Femur (tissue), 1 donor: ENCODE data around the gene HSD11B2.
"Not testable (repeated sequence)": the region's sequence is repeated elsewhere in the genome, so short reads cannot be mapped to it uniquely, and the experiment has no call there.

Experiments
- DNase-seq: peaks from one replicate; pipeline ENCODE4 v3.0.0-alpha.2; 2017

Gene HSD11B2

GRCh38 chr16:67415421-67415820 is 15.5 kb upstream of the HSD11B2 start:
- DNase-seq, result not testable (repeated sequence)

- DNase-seq, result peak; percentile 88
These were observed 14.8 kb upstream of the HSD11B2 start, which contains the start of gene ZDHHC1 for GRCh38 chr16:67415872-67416793. ZDHHC1 (minus strand) TSS chr16:67416477; CDS start chr16:67407775, 8,702 bp downstream.

DNA sequence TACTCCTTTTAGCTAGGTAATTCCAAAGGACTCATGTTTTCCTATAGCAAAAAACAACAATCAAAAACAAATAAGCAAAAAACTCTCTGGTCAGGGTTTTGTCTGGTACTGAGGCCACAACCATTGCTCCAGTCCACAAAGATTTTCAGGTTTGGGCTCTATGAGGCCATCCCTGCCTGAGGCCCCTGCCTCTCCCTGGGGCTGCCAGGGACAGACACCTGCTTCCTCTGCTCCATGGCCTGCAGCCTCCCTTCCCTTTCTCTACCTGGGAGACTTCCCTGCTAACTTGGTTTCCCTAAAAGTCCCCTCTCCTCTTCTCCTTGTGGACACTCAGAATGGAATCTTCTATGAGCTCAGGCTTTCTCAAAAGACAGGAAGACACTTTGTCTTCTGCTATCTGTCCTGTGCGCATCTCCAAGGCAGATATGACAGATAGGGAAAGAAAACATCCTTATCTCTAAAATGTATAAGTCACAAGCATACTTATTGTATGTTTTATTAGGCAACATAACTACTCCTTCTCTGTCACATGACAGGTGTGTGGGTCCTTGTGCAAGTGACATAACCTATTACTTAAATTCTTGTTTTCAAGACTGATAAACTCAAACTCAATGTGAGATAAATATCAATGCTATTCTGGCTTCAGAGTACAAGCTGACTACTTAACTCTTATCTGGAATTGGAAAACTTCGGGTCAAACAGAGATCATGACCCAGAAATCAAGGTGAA is 13.4 kb upstream of the HSD11B2 start:
- no peak for DNase-seq

DNA sequence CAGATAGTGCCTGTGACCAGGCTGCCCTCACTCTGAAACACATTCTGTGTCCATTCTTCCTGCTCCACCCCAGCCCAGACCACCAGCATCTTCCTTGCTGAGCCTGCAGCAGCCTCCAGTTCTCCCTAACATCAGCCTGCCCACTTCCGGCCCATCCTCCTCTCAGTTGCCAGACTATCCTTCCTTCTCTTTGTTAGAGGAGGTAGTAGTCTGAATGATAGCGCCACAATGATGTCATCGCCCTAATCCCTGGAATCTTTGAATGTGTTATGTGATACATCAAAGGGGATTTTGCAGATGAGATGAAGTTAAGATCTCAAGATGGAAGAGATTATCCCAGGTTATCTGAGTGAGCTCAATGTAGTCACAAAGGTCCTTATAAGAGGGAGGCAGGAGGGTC is 11.4 kb upstream of the HSD11B2 start:
- no peak for DNase-seq

DNA sequence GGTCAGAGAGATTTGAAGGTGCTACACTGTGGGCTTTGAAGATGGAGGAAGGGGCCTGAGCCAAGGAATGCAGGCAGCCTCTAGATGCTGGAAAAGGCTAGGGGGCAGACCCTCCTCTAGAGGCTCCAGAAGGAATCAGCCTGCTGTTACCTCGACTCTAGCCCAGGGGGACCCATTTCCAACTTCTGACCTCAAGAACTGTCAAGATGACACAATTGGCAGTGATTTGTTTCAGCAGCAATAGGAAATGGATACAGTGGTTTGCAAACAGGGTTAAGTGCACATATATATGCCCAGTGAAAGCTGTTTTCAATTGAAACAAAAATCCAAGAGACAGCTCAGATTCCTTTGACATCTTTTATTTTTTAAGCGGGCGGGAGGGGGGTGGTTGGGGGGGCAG is 11.0 kb upstream of the HSD11B2 start:
- DNase-seq, result no peak

DNA sequence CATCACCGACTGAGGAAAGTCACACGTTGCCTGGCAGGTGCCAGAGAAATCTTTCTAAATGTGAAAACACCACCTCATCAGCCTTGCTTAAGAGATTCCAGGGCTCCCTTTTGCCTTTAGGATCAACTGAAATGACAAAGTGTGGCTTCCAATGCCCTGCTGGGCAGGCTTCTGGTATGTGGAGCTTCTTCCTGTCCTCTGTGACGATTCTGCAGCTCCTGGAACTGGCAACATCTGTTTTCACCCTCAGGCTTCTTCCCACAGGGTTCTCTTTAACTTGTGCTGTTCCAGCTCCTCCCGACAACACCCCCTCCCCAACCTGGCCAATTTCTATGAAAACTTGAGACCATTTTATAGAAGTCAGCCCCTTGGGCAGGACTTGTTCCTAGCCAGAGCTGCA is 9.9 kb upstream of the HSD11B2 start:
- no peak for DNase-seq

GRCh38 chr16:67423015-67423414 is 7.9 kb upstream of the HSD11B2 start:
- no peak for DNase-seq

DNA sequence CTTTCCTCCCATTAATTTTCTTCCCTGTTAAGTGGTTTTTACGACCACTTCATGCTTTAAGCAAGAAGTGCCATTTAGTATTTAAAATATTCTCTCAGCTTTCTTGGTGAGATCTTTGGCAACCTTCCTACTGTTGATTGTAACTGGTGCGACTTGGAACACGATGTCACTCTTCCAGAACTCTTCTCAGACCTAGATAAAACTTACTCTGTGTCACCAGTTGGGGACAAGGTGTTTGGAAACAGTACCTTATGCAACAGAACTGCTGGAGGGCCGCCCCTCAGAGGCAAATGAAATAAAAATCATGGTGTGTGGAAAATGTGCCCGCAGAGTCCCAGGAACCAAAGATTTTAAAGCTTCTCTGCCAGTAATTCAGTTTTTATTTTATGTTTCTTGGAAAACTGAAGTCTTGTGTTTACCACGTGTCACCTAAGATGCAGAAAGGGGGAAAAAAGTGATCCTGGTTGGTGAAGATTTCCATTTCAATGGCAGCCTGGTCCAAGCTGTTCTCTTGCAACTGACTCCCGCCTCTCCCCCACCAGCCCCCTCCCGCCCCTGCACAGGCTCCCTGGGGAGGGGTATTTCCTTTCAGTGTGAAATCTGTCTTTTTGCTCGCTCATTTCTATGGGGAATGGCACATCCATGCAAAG is 7.2 kb upstream of the HSD11B2 start:
- DNase-seq, result no peak

GRCh38 chr16:67424261-67424615 is 6.7 kb upstream of the HSD11B2 start:
- no peak for DNase-seq

DNA sequence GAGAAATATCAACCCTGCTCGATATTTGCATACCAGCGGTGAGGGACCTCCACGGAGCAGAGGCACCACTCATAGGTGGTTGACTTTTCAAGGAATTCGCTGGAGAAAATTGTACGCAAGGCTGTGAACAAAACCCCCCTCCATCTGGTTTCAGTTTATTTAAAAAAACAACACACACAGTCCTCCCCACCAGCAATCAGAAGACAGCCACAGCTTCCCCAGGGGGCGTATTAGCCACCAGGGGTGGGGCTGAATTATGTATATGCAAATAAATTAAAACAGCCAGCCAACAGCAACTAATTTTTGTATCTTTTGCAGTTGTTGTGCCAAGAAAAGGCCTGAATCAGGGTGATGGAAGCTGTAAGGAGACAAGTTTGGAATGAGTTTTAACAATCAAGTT is 5.9 kb upstream of the HSD11B2 start:
- DNase-seq, result no peak

- DNase-seq, result no peak
These were observed 5.3 kb upstream of the HSD11B2 start for GRCh38 chr16:67425580-67425979.

DNA sequence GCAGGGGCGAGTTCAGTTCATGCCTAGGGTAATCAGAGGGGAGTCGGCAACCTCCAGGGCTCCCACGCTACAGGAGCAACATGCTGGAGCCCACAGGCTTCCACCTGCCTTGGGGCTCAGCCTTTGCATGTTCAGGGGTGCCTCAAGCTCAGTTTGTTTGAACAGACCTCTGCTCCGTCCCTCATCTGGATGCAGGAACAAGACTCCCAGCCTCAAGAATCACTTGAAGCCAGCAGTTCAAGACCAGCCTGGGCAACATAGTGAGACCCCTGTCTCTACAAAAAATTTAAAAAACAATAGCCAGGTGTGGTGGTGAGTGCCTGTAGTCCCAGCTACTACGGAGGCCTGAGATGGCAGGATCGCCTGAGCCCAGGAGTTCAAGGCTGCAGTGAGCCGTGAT is 4.9 kb upstream of the HSD11B2 start:
- DNase-seq, result no peak

DNA sequence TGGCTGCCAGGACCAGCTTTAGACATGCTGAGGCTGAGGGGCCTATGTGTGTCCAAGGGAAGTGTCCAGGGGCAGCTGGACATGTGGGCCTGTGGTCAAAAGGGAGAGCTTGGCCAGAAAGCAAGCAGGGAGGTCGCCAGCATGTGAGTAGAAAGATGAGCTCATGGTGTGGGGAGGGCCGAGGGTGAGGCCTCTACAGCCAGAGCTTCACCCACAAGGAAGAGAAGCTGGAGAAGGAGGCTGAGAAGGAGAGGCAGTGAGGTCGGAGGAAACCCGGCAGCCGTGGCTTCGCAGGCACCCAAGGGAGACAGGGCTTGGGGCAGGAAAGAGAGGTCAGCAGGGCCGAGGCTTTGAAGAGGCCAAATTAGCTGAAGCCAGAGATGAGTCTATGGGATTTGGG is 4.0 kb upstream of the HSD11B2 start:
- DNase-seq, result no peak

GRCh38 chr16:67428146-67428731 is 2.7 kb upstream of the HSD11B2 start:
- peak; percentile 77 for DNase-seq

DNA sequence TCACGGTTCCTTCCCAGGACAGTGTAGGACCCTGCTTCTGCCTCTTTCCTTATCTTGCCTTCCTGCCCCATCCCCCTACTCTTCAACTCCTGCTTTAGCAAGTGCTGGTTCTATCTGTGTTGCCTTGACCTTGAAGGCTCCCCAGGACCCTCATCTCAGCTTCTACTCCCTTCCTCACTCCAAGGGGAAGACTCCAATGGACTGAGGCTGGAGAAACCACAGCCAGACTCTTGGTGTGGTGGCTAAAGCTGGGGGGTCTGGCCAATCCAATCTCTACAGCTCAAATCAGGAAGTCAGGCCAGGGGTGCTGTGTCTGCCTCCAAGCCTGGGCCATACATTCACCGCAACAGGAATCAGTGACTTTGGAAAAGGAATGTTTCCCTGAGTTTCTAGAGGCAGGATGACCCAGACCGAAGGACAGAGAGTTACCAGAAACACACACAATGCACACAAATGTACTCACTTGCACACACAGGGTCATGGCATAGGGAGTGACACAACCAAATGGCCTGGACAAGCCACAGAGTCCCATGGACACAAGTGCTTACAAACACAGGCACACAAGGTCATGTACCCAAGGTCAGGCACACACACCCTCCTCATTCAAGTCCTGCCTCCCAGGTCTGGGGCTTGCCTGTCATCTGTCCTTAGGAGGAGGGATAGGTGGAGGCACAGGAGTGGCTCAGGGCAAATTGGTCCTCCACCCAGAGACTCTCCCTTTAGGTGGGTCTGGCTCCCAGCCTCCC is 1.7 kb upstream of the HSD11B2 start:
- no peak for DNase-seq

GRCh38 chr16:67429799-67430503 is 970 bp upstream of the HSD11B2 start:
- DNase-seq, result no peak

GRCh38 chr16:67430504-67430976 is 381 bp upstream of the HSD11B2 start:
- no peak for DNase-seq

- no peak for DNase-seq
These were observed 1.0 kb downstream of the HSD11B2 start for GRCh38 chr16:67431775-67432505.

GRCh38 chr16:67432506-67432890 is 1.6 kb downstream of the HSD11B2 start:
- DNase-seq, result no peak

DNA sequence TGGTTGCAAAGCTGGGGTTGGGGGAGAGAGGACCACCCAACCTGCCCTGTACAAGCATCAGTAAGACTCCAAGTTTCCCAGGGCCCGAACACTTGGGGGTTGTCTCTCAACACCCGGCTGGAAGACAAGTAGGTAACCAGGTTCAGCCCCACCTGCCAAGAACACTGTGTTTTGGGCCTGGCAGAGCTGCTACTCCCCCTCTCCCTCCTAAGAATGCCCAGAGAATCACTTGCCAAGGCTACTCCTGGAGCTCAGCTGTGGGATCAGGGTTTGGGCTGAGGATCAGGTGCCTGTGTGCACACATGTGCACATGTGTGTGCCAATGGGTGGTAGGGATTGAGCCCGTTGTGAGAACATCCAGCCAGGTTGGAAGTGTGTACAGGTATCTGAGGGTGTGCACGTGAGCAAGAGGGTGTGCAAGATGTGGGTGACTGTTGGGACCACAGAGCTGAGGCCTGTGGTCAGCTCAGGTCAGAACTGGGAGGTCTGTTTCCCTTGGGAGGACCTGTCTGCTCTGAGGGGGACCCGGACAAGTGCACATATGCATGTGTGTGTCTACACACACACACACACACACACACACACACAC is 2.3 kb downstream of the HSD11B2 start:
- DNase-seq, result no peak

DNA sequence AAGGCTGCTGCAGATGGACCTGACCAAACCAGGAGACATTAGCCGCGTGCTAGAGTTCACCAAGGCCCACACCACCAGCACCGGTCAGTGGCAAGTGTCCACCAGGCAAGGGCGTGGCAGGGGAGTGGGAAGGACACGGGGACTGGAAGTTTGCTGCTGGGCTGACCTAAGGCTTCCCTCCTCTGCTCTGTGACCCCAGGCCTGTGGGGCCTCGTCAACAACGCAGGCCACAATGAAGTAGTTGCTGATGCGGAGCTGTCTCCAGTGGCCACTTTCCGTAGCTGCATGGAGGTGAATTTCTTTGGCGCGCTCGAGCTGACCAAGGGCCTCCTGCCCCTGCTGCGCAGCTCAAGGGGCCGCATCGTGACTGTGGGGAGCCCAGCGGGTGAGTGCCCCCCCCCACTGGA is 4.8 kb downstream of the HSD11B2 start:
- no peak for DNase-seq
